IMR-90 (cell line): ENCODE results near the gene NEMF. TPM values are rescaled to one million over a fixed set of nuclear protein-coding genes. Genes with fewer than 3 reads are reported as not detected.

Experiments
- ATAC-seq: fragments of 200-7000 bp; cut with Tn5 transposase; 2 replicates; pipeline ENCODE4 v1.9.1; 2020; ENCODE audit warnings: low read depth, mild to moderate bottlenecking, moderate library complexity
- BruUV-seq: library from RNA; stranded (reverse); fragments of 400-500 nt; replicated peaks from 2 replicates; lab custom pipeline; 2021; lab: Mats Ljungman, UMichigan
- CTCF ChIA-PET: fragments of 300-600 bp; formaldehyde crosslinking; extraction: SDS; loops from one replicate; lab custom pipeline; 2021; ENCODE audit warnings: antibody characterized with exemption; lab: Yijun Ruan, JAX
- POLR2A ChIA-PET: fragments of 300-600 bp; sonication (Branson Sonifier 250); formaldehyde crosslinking; loops from one replicate; lab custom pipeline; 2022; ENCODE audit warnings: antibody characterized with exemption; ENCODE audit not compliant: unreplicated experiment; lab: Charles Lee
- DNase-seq: peaks from one replicate; pipeline ENCODE4 v3.0.0; 2013
- H2AFZ ChIP-seq: replicated peaks from 2 replicates; pipeline ENCODE3; 2013; ENCODE audit warnings: low read length, mild to moderate bottlenecking; ENCODE audit not compliant: poor library complexity
- H2AK5ac ChIP-seq: 2 replicates; pipeline ENCODE4 v1.6.1; 2013; ENCODE audit warnings: low read depth, low read length, inconsistent platforms
- H2AK9ac ChIP-seq: replicated peaks from 2 replicates; pipeline ENCODE3; 2013; ENCODE audit warnings: mild to moderate bottlenecking, low read depth, low read length, moderate library complexity; ENCODE audit not compliant: poor library complexity
- H2BK120ac ChIP-seq: 2 replicates; pipeline ENCODE4 v1.6.1; 2013; ENCODE audit warnings: low read depth, low read length, inconsistent platforms
- H2BK15ac ChIP-seq: 3 replicates; pipeline ENCODE4 v1.6.1; 2013; ENCODE audit warnings: low read depth, low read length, inconsistent platforms
- H2BK20ac ChIP-seq: 2 replicates; pipeline ENCODE4 v1.6.1; 2013; ENCODE audit warnings: low read depth, mild to moderate bottlenecking, inconsistent platforms, low read length, moderate library complexity
- H2BK5ac ChIP-seq: 2 replicates; pipeline ENCODE4 v1.6.1; 2013; ENCODE audit warnings: mild to moderate bottlenecking, low read depth, low read length, inconsistent platforms; ENCODE audit not compliant: poor library complexity, severe bottlenecking
- H3K14ac ChIP-seq: replicated peaks from 2 replicates; pipeline ENCODE4 v1.6.1; 2013; ENCODE audit warnings: low read depth, low read length, inconsistent platforms
- H3K18ac ChIP-seq: 2 replicates; pipeline ENCODE4 v1.6.1; 2013; ENCODE audit warnings: low read depth, low read length, control low read depth
- H3K23ac ChIP-seq: 2 replicates; pipeline ENCODE4 v1.6.1; 2013; ENCODE audit warnings: low read depth, low read length, inconsistent platforms
- H3K27ac ChIP-seq: 2 replicates; pipeline ENCODE4 v1.5.1; 2013; ENCODE audit warnings: mild to moderate bottlenecking, control low read depth, low read length; ENCODE audit not compliant: insufficient read depth
- H3K27me3 ChIP-seq: 2 replicates; pipeline ENCODE4 v1.6.1; 2013; ENCODE audit warnings: low read length; ENCODE audit not compliant: control insufficient read depth, insufficient read depth
- H3K36me3 ChIP-seq: 2 replicates; pipeline ENCODE4 v1.6.1; 2013; ENCODE audit warnings: low read length, mixed read lengths; ENCODE audit not compliant: control insufficient read depth, insufficient read depth
- H3K4ac ChIP-seq: 2 replicates; pipeline ENCODE4 v1.6.1; 2013; ENCODE audit warnings: low read depth, low read length, inconsistent platforms
- H3K4me1 ChIP-seq: 2 replicates; pipeline ENCODE4 v1.6.1; 2013; ENCODE audit warnings: low read length, mixed read lengths; ENCODE audit not compliant: control insufficient read depth, insufficient read depth
- H3K4me2 ChIP-seq: 2 replicates; pipeline ENCODE4 v1.6.1; 2013; ENCODE audit warnings: low read depth, mild to moderate bottlenecking, control low read depth, low read length, moderate library complexity
- H3K4me3 ChIP-seq: 2 replicates; pipeline ENCODE4 v1.5.1; 2013; ENCODE audit warnings: low read depth, mild to moderate bottlenecking, control low read depth, low read length, moderate library complexity; ENCODE audit not compliant: insufficient read depth
- H3K56ac ChIP-seq: 2 replicates; pipeline ENCODE4 v1.6.1; 2013; ENCODE audit warnings: low read length, inconsistent platforms; ENCODE audit not compliant: insufficient read depth; ENCODE audit errors: extremely low read depth
- H3K79me1 ChIP-seq, 2 experiments: 2 replicates each; pipeline ENCODE4 v1.6.1; 2013; ENCODE audit warnings: low read length in 2 of 2, inconsistent platforms in 1 of 2, low read depth in 1 of 2
- H3K9ac ChIP-seq: 2 replicates; pipeline ENCODE4 v1.6.1; 2013; ENCODE audit warnings: low read depth, low read length, control low read depth
- H3K9me1 ChIP-seq: 2 replicates; pipeline ENCODE4 v1.6.1; 2013; ENCODE audit warnings: low read length, inconsistent platforms; ENCODE audit not compliant: insufficient read depth
- H3K9me3 ChIP-seq: 2 replicates; pipeline ENCODE4 v1.6.1; 2013; ENCODE audit warnings: low read length; ENCODE audit not compliant: control insufficient read depth, insufficient read depth
- H4K20me1 ChIP-seq: 2 replicates; pipeline ENCODE4 v1.6.1; 2013; ENCODE audit warnings: low read length, inconsistent platforms; ENCODE audit not compliant: insufficient read depth
- H4K5ac ChIP-seq: 2 replicates; pipeline ENCODE4 v1.6.1; 2013; ENCODE audit warnings: mild to moderate bottlenecking, low read depth, low read length, control low read depth
- H4K8ac ChIP-seq, 2 experiments: 2 replicates each; pipeline ENCODE4 v1.6.1; 2013; ENCODE audit warnings: low read depth in 2 of 2, low read length in 2 of 2, control low read depth in 1 of 2, inconsistent platforms in 1 of 2
- H4K91ac ChIP-seq: 2 replicates; pipeline ENCODE4 v1.6.1; 2013; ENCODE audit warnings: low read depth, low read length, inconsistent platforms; ENCODE audit not compliant: insufficient read depth
- BHLHE40 ChIP-seq: fragments of 150-350 bp; IDR thresholded peaks from 2 replicates; pipeline ENCODE4 v1.6.1; 2016; ENCODE audit warnings: mild to moderate bottlenecking, low read depth, low read length
- CEBPB ChIP-seq: IDR thresholded peaks from 2 replicates; pipeline ENCODE4 v1.6.1; 2012; ENCODE audit warnings: low read depth, low read length, improper control_type of control experiment
- CHD1 ChIP-seq: IDR thresholded peaks from 2 replicates; pipeline ENCODE4 v1.6.1; 2012; ENCODE audit warnings: low read depth, low read length, improper control_type of control experiment
- CTCF ChIP-seq: conservative IDR thresholded peaks from 2 replicates; pipeline ENCODE4 v1.5.1; 2012; ENCODE audit warnings: mild to moderate bottlenecking, low read depth, low read length, improper control_type of control experiment
- ELK1 ChIP-seq: fragments of 150-350 bp; IDR thresholded peaks from 2 replicates; pipeline ENCODE4 v1.6.1; 2016; ENCODE audit warnings: low read depth, mild to moderate bottlenecking, low read length, moderate library complexity, borderline replicate concordance
- FOS ChIP-seq: fragments of 150-350 bp; IDR thresholded peaks from 2 replicates; pipeline ENCODE4 v1.6.1; 2016; ENCODE audit warnings: low read depth, low read length
- MAFK ChIP-seq: IDR thresholded peaks from 2 replicates; pipeline ENCODE4 v1.6.1; 2012; ENCODE audit warnings: low read depth, low read length, improper control_type of control experiment
- MAZ ChIP-seq: IDR thresholded peaks from 2 replicates; pipeline ENCODE4 v1.6.1; 2012; ENCODE audit warnings: low read depth, mild to moderate bottlenecking, low read length, improper control_type of control experiment, moderate library complexity, borderline replicate concordance
- MXI1 ChIP-seq: IDR thresholded peaks from 2 replicates; pipeline ENCODE4 v1.6.1; 2012; ENCODE audit warnings: low read depth, mild to moderate bottlenecking, low read length, moderate library complexity, borderline replicate concordance
- NFE2L2 ChIP-seq: fragments of 150-350 bp; IDR thresholded peaks from 2 replicates; pipeline ENCODE4 v1.6.1; 2016; ENCODE audit warnings: low read depth, mild to moderate bottlenecking, low read length
- POLR2A ChIP-seq: IDR thresholded peaks from 2 replicates; pipeline ENCODE4 v1.6.1; 2012; ENCODE audit warnings: mild to moderate bottlenecking, low read depth, low read length
- RAD21 ChIP-seq: IDR thresholded peaks from 2 replicates; pipeline ENCODE4 v1.6.1; 2012; ENCODE audit warnings: low read length, improper control_type of control experiment
- RCOR1 ChIP-seq: IDR thresholded peaks from 2 replicates; pipeline ENCODE4 v1.6.1; 2012; ENCODE audit warnings: mild to moderate bottlenecking, low read length, improper control_type of control experiment; ENCODE audit not compliant: insufficient replicate concordance
- RFX5 ChIP-seq: IDR thresholded peaks from 2 replicates; pipeline ENCODE4 v1.8.0; 2012; ENCODE audit warnings: low read depth, mild to moderate bottlenecking, low read length, moderate library complexity
- SMC3 ChIP-seq: fragments of 150-350 bp; IDR thresholded peaks from 2 replicates; pipeline ENCODE4 v1.6.1; 2016; ENCODE audit warnings: low read depth, mild to moderate bottlenecking, antibody characterized with exemption, low read length, moderate library complexity
- USF2 ChIP-seq: fragments of 150-350 bp; IDR thresholded peaks from 2 replicates; pipeline ENCODE4 v1.6.1; 2017; ENCODE audit warnings: mild to moderate bottlenecking, antibody characterized with exemption, low read length, low read depth
- WGBS, 2 experiments: methylation state at CpG; one replicate each; pipeline versions ENCODE4 v1.1.5 to v1.1.7; 2013; ENCODE audit warnings: missing lambda C conversion rate in 2 of 2; ENCODE audit not compliant: insufficient read length in 1 of 2; ENCODE audit errors: extremely low coverage in 2 of 2; 5-methylcytosine and 5-hydroxymethylcytosine counted together
- dilution Hi-C: fragments of 300-500 bp; cut with HindIII; formaldehyde crosslinking; loops from one replicate; pipeline ENCODE4 v1.14.3; 2018; ENCODE audit warnings: low sequenced_read_pairs; ENCODE audit not compliant: unreplicated experiment
- in situ Hi-C: fragments of 300-500 bp; cut with MboI; formaldehyde crosslinking; loops from 3 replicates; pipeline ENCODE4 v1.14.3; 2019; ENCODE audit warnings: low sequenced_read_pairs, inconsistent platforms, mixed read lengths
- intact Hi-C: fragments of 100-400 bp; cut with micrococcal nuclease; formaldehyde crosslinking; loops from 2 replicates; pipeline ENCODE4 v1.10.0; 2022
- polyA plus RNA-seq, 3 experiments: library from polyadenylated mRNA; depleted of rRNA; stranded (reverse); fragments of >200 nt; gene quantifications; 2 replicates each; pipeline ENCODE4 v1.2.3, GENCODE V29; 2012; ENCODE audit warnings: low replicate concordance in 1 of 3
- total RNA-seq: library from RNA; depleted of rRNA; stranded (reverse); fragments of >200 nt; gene quantifications from 2 replicates; pipeline ENCODE4 v1.2.3, GENCODE V29; 2012

NEMF gene
- total and polyA plus RNA-seq, 2 of the 4 experiments (the other 2 are of a cell fraction): 19.5 to 30.5 TPM

GRCh38 chr14:49792618-49793017 lies 60.0 kb downstream of the NEMF start:
- no peak overlapping the region for H3K4me2 ChIP-seq
- H3K9me3 ChIP-seq: no peaks in the 10 kb centered on the region
- no peak overlapping the region for H4K8ac ChIP-seq
- POLR2A ChIA-PET: interaction anchor here (0.6 kb wide), 1 partner anchor 23 kb away, joined by 4 read pairs; no protein-coding TSS in a partner anchor
- H3K9ac ChIP-seq: no peak overlapping the region
- no peaks in the 10 kb centered on the region for H3K27me3 ChIP-seq
- H3K36me3 ChIP-seq: peaks cover 41% of the 10 kb centered on the region
- H3K18ac ChIP-seq: no peak overlapping the region
- no CpG with 5 or more reads among the region's 1 CpG for WGBS, 2 experiments
- BruUV-seq: no TSS peak
- CTCF ChIA-PET: no interaction called here
- no peak overlapping the region for H3K56ac ChIP-seq
- no peak overlapping the region for H2AK9ac ChIP-seq
- no peak overlapping the region for H2BK5ac ChIP-seq
- H2BK120ac ChIP-seq: no peak overlapping the region
- no peak overlapping the region for H2BK20ac ChIP-seq
- H4K20me1 ChIP-seq: no peaks in the 10 kb centered on the region
- intact Hi-C loops: no loop called here
- H3K4ac ChIP-seq: no peak overlapping the region
- dilution Hi-C loops: no loop called here
- H3K4me1 ChIP-seq: no peaks in the 10 kb centered on the region
- H3K79me1 ChIP-seq: peaks cover 0 to 3% of the 10 kb centered on the region in 2 experiments; a peak in 1 of 4 replicates
- DNase-seq: no peak
- no peak overlapping the region for H3K14ac ChIP-seq
- no peak overlapping the region for H3K4me3 ChIP-seq
- in situ Hi-C loops: no loop called here
- no peak overlapping the region for H4K91ac ChIP-seq
- H2AK5ac ChIP-seq: no peak overlapping the region
- no peak overlapping the region for H4K5ac ChIP-seq
- no peak for TF ChIP-seq RCOR1
- no peak for TF ChIP-seq MAFK
- TF ChIP-seq ELK1: no peak
- no peak for TF ChIP-seq SMC3
- no peak for TF ChIP-seq RAD21
- TF ChIP-seq BHLHE40: no peak
- no peak for TF ChIP-seq MXI1
- TF ChIP-seq POLR2A: no peak
- no peak for TF ChIP-seq CHD1
- no peak for TF ChIP-seq USF2
- TF ChIP-seq FOS: no peak
- no peak for TF ChIP-seq RFX5
- no peak for TF ChIP-seq CEBPB
- no peak for TF ChIP-seq CTCF
- no peak for TF ChIP-seq MAZ
- no peak for TF ChIP-seq NFE2L2
- H3K27ac ChIP-seq: no peak overlapping the region
- no peak overlapping the region for H3K23ac ChIP-seq
- H2BK15ac ChIP-seq: no peak overlapping the region
- no peak overlapping the region for H2AFZ ChIP-seq
- no peaks in the 10 kb centered on the region for H3K9me1 ChIP-seq
- no peak for ATAC-seq
